HG02973 (cell line): ENCODE results near the gene ADGRG6.
A peak's percentile ranks its signal among the peaks of the same experiment; 100 is the strongest.
"Not testable (repeated sequence)": the region's sequence is repeated elsewhere in the genome, so short reads cannot be mapped to it uniquely, and the experiment has no call there.

Source experiments
- ATAC-seq: cut with Tn5 transposase; IDR thresholded peaks from one replicate; pipeline ENCODE4 v1.9.1; 2021; ENCODE audit warnings: moderate library complexity; ENCODE audit not compliant: unreplicated experiment

ADGRG6 gene

DNA sequence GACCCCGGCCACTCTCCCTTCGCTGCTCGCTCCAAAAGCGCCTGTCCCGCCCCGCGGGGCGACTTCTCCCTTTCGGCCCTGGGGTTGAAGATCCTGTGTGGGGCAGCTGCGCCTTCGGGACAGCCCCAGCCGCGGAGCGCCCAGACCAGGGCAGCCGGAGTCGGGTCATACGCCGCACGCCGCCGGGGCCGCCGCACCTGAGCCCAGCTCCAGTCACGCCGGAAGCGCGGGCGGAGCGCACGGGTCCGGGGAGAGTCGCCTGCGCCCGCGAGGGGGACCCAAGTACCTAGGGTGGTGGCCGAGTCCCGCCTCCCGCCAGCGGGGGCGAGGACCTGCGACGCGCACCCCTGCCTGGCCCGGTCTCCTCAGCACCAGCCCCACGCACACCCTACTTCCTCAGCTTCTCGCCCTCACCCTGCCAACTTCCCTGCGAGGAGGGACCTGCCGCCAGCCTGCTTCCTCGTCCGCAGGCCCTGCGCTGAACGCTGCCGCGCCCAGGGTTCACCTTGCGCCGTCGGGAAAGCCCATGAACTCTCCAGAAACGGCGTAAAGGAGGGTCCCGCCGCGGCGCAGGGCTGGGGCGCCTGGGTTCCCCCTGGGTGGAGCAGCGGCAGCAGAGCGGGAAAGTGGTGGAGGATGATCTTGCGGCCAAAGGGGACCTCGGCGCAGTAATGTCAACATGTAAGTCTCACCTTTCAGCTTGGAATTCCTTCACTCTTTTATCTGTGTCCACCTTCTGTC, at the start of gene ADGRG6:
Gene ADGRG6 (plus strand): TSS at position 357 of the 741 bp plus-strand sequence. CDS start 323 bp downstream, at position 680.
- ATAC-seq, result peak; percentile 61

DNA sequence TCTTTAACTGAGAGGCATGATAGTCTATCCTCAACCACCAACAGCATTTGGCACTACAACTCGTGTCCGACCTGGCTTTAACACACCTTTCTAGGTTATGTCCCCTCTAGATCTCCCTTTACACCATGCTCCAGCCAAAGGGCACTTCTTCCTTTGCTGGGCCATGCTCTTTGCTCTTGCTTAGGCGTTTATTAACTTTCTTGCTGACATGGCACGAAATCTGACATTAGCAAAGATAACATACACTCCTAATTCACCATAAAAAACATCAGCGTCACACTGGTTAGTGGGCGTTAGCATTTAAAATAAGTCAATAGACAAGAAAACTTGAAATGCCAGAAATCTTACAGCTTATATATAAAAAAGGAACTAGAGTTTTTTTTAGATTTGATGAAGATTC, 47.3 kb upstream of the ADGRG6 start:
- ATAC-seq, result no peak

DNA sequence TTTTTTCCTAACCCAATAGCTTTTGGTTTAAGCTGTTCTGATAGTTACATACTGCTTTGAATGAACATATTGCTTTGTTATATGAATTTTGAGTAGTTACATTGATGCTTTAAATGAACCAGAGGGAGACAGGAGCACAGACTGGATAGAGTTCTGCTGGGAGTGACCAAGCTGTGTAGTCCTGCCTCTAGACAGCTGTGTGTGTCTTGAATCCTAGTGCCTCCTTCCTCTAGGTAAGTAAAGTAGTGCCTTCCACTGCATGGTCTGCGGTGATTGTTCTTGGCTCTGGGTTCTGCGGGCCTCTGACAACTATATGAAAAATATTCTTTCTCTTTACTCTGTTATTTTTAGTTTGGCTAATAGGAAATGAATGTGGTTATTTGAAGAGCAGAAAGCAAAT, 46.0 kb upstream of the ADGRG6 start:
- ATAC-seq, result no peak

DNA sequence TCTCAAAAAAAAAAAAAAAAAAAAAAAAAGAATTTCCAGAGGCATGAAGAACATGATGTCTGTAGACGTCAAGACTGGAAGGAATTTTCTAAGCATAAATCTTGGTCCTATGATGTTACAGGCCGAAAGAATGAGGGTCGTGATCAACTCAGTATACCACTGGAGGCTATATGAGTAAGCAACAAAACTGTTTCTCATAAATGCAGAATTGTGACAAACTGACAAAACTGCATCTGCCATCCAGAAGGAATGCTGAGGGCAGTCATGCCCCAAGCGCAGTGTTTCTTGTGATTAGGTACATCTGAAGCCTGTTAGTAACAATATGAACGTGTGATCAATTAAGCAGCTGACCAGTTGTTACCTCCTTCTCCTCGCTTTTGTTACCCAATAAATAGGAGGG, 43.5 kb upstream of the ADGRG6 start:
- ATAC-seq, result no peak

DNA sequence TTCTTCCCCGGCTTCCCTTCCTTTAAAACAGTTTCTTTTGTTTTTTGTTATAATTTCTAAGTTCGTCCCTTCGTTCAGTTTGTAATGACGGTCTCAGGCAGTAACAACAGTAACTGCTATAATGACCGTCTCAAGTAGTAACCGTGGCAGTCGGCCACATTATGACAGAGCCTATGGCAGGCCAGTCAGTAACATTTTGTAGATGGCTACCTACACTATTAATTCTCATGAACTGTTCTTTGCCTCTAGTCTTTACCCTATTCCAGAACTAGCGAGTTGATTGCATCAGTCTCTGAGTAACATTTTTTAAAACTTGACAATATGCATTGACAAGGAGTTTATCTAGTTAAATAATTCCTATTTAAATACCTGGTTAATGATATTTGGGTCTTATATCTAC, 43.0 kb upstream of the ADGRG6 start:
- no peak for ATAC-seq

DNA sequence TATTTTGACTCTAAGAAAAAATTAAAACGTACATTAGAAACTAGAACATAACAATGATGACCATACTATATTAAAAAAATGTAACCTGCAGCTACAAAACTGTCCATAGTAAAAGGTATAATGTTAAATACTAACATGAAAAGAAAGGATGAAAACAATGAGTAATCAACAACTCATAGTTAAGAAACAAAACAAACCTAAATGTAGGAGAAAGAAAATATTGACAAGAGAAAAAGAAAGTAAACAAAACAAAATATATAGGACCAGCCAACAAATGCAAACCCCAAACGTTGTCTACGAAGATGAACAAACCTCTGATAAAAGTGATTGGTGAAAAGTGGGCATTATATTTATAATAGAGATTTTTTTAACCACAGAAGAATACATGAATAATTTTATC, 41.1 kb upstream of the ADGRG6 start:
- ATAC-seq, result no peak

DNA sequence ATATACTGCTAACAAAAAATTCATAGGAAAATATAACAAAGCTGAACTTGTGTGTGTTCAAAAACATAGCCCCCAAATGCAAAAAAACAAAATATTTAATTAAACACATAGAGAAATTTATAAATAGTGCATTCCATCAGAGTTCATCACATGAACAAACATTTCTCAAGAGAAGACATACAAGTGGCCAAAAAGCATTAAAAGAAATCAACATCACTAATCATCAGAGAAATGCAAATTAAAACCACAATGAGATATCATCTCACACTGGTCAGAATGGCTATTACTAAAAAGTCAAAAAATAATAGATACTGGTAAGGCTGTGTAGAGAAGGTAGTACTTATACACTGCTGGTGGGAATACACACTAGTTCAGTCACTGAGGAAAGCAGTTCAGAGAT, 39.6 kb upstream of the ADGRG6 start:
- ATAC-seq, result no peak

DNA sequence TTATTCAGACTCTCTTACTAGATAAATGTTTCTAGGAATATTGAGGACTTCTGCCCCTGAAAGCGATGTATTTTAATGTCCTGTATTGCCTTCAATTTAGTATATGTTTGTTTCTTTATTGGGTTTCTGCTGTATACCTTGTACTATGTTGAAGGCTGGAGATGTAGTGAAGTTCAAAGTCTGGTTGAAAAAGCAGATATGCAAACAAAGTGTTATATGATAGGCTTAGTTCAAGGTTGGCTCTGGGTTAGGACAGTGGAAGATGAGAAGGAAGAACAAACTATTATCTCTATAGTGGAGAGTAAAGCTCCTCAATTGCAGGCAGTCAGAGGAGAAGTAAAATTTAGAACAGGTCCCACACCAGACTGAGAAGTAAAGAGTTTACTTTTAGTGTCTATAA, 36.3 kb upstream of the ADGRG6 start:
- no peak for ATAC-seq

DNA sequence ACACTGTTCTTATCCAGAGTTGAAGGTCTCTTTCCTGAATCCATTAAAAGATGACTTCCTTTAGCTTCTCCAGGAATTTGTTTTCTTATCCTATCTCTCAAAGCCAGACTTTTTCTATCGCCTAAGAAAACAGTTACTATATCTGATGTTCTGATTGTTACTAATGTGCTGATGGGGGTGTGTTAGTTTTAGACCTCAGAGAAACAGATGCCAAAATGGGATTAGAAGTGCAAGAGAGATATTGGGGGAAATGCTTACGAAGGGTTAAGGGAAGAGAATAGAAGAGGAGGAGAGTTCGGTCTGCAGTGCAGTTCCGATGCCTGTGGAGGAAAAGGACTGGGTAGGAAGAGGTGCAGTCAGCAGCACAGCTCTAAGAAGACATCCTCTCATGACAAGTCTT, 35.7 kb upstream of the ADGRG6 start:
- ATAC-seq, result no peak

DNA sequence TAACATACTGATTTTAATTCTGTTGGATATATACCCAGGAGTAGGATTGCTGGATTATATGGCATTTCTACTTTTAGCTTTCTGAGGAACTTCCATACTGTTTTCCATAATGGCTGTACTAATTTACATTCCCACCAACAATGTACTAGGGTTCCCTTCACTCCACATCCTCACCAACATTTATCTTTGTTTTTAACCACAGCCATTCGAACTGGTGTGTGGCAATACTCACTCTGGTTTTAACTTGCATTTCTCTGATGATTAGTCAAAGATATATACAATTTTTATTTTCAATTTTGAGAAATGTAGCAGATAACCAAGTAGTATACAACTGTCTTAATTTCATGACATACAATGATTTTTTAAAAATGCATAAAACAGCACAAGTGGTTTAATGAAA, 30.3 kb upstream of the ADGRG6 start:
- no peak for ATAC-seq

DNA sequence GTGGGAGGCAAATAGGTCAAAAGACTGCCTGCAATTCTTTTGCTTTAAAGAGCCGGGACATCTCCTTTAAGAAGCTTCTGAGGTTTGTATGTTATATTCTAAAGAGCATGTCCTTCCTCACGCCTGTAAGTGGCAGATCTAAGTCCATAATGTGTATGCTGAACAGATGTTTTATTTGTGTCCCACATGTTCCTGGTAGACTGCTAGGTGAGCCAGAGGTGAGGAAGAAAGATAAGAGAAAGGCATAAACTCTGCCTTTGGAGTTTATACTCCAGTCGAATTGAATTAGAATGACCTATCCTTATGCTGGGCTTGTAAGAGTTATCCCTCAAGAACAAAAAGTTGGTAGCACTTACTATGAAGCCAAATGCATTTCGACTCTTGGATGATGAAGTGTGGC, 27.2 kb upstream of the ADGRG6 start:
- no peak for ATAC-seq

DNA sequence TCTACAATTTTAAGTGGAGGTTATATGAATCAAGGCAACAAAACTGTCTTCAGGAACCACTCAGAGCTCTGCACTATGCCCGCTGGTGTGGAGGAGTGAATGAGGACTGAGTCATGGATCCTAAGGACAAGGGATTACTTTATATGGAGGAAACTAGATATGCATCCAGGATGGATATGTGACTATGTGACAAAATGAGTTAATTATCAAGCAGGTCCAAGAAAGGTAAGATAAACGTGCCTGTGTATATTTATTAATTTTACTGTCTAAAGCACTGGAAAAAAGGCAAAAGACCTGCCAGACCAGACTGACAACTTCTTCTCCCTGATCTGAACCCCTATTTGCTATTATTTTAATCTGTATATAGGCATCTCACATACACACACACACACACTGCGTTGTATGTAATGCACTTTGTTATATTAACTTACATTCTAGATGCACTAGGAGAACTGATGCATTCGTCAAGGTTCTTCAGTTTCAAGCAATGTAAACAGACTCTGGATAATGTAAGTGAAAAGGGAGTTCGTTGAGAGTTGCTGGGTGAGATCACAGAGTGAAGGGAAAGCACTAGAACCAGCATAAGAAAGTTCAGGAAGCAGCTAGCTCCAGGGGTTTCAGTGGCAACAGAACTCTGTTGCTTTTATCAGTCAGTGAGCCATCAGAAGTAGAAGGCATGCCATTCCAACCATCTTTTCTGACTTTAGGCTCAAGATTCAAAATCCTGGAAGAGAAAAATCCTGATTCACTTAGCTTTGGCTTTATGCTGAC, 26.4 kb upstream of the ADGRG6 start:
- ATAC-seq, result no peak

DNA sequence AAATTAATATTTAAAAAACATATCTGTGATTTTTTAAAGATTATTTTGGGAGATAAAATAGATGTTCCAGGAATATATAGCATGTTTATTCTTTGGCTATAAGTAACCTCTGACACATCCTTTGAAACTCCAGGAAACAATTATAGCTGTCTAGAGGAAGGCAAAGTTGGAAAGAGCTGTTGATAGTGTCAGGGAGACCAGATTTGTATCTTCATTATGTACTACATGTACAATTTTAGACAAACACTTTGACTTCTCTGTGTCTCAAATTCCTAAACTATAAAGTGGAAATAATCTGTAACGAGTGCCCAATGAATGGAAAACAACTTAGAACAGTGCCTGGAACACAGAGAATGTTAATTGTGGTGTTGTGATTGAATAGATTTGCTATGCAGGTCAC, 25.6 kb upstream of the ADGRG6 start:
- no peak for ATAC-seq

DNA sequence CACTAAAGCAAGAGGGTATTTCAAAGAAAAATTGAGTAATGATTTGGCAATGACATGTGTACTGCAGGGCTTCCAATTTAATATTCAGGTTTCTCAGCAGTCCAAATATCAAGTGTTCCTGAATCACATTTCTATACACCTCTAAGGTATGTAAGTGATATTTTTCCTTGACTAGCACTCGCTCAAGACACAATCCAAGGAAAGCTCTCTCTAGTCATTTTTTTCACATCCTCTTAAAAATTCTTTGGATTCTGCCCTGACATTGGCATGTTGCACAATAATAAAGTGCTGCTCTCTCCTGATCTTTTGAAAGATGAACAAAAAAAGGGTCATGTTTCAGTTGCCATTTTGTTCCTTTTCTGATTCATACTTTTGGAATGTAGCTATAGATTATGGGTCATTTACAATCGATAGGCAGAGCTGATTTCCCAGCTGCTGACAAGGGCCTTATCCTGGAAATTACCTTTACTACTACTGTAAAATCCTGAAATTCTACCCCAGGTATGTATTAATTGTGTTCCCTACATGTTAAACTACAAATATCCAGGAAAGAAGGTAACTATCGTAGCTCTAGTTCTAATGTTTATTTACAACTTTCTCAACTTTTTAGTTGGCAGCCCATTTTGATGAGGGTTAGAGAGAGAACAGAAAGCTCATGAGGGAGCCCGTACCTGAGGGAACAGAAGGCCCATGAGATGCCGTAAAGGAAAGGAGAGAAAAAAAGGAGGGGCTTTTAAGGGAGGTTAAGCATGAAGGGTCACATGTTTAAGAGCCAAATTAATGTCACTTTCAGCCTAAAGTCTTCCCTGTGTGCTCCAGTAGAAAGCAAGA, 22.2 kb upstream of the ADGRG6 start:
- ATAC-seq, result no peak

DNA sequence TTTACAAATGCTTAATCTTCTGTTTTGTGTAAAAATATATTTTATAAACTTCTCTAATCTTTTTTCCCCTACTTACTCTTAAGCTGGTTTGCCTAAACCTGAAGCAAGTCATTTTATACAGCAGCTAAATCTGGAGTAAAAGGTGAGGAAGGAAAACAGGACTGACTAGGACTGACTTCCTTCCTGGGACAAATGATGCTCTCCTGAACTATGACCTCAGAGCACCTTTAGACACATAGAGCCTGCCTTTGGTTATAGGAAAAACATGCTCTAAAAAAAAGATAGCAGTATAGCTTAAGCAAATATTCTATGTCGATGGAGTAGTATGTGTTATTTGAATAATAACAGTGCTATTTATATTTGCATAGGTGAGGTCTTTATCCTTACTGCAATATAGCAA, 21.5 kb upstream of the ADGRG6 start:
- no peak for ATAC-seq

DNA sequence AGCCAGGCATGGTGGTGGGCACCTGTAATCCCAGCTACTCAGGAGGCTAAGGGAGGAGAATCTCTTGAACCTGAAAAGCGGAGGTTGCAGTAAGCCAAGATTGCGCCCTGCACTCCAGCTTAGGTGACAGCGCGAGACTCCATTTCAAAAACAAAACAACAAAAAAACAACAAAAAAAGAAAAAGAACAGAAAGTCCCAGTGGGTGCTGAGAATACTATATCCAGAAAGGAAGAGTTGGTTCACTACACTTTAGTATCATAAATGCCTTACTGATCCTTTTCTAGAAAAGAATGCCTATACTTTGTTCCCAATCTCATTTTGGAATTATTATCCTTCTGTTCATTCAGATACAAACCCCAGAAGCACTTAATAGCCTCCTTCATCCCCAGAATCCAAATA, 20.9 kb upstream of the ADGRG6 start:
- ATAC-seq, result no peak

DNA sequence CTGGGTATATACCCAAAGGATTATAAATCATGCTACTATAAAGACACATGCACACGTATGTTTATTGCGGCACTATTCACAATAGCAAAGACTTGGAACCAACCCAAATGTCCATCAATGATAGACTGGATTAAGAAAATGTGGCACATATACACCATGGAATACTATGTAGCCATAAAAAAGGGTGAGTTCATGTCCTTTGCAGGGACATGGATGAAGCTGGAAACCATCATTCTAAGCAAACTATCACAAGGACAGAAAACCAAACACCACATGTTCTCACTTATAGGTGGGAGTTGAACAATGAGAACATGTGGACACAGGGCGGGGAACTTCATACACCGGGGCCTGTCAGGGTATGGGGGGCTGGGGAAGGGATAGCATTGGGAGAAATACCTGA, 18.7 kb upstream of the ADGRG6 start:
- not testable (repeated sequence) for ATAC-seq

DNA sequence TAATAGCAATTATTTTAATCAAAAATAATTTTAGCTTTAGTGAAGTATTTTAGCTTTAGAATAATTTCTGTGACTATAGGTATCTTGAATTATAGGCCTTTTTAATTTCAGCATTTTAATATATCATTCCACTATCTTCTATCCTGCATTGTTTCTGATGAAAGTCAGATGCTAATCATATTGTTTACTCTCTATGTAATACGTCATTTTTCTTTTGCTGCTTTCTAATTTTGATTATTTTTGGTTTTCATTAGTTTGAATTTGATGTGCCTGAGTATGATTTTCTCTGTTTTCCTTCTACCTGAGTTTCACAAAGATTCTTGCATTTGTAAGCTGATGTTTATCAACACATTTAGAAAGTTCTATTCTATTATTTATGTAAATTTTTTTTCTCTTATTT, 17.4 kb upstream of the ADGRG6 start:
- no peak for ATAC-seq

DNA sequence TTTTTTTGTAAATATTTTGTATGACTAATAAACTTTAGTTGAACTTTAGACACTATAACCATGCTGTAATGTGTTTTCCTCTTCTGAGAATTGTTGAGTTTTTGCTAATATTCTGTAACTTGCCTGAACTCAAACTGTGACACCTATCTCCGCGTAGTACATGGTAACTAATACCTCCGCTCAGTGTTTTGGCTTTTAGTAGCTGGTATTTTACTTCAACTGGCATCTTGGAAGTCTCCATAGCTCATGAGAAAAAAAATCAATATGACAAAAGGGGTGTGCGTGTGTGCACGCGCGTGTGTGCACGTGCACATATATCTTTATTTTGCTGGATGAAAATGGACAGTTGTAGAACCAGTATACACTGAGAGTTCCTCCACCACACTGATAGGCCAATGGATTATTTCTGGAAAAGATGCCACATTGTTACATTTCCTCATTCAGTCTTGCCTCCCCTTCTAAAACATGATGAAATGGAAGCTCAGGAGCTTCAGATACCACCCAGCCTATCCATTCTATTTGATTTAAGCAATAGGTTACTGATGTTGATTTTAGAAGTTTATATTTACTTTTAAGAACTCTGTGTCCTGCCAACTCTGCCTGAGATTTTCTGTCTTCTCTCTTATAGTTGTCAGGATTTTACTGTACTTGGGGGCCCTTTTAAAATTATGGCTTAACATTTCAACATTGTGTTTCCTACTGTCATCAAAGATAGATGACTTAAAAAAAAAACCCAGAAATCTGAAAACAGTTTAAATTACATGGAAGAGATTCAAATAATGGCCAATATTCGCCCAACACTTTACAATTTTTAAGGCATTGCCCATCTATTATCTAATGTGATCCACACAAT, 16.3 kb upstream of the ADGRG6 start:
- no peak for ATAC-seq

DNA sequence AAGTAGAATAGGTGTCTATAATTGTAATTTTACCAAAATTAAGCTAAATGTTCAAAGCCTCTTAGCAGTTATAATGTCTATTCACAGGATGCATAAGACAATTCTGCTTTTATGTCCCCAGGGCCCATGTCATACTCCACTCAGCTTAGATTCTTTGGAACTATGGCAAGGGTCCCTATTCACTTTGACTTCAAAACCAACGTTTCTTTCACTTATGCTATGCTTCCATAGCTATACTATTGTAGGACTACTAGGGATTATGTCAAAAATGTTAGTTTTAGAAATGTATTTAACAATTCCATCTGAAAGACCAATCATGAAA, 15.8 kb upstream of the ADGRG6 start:
- no peak for ATAC-seq

DNA sequence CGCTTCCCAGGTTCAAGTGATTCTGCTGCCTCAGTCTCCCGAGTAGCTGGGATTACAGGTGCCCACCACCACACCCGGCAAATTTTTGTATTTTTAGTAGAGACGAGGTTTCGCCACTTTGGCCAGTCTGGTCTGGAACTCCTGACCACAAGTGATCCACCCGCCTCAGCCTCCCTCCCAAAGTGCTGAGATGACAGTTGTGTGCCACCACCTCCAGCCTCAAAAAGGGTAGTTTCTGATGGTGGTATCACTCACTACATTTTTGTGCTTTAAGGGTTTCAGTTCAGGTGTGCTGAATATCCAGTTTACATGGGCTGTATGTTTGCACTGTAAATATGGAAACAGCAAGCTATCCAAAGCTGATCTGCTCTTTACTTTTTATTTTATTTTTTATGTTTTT, 12.1 kb upstream of the ADGRG6 start:
- no peak for ATAC-seq
